DMS 273 treated with DMSO at 0.1 percent for 48 hours (cell line): ENCODE data around the gene NSUN3.
"Not testable (repeated sequence)": the region's sequence is repeated elsewhere in the genome, so short reads cannot be mapped to it uniquely, and the experiment has no call there.

ENCODE experiments used
- DNase-seq: peaks from one replicate; lab custom pipeline; 2025; lab: John Stamatoyannopoulos, UW

The NSUN3 gene

DNA sequence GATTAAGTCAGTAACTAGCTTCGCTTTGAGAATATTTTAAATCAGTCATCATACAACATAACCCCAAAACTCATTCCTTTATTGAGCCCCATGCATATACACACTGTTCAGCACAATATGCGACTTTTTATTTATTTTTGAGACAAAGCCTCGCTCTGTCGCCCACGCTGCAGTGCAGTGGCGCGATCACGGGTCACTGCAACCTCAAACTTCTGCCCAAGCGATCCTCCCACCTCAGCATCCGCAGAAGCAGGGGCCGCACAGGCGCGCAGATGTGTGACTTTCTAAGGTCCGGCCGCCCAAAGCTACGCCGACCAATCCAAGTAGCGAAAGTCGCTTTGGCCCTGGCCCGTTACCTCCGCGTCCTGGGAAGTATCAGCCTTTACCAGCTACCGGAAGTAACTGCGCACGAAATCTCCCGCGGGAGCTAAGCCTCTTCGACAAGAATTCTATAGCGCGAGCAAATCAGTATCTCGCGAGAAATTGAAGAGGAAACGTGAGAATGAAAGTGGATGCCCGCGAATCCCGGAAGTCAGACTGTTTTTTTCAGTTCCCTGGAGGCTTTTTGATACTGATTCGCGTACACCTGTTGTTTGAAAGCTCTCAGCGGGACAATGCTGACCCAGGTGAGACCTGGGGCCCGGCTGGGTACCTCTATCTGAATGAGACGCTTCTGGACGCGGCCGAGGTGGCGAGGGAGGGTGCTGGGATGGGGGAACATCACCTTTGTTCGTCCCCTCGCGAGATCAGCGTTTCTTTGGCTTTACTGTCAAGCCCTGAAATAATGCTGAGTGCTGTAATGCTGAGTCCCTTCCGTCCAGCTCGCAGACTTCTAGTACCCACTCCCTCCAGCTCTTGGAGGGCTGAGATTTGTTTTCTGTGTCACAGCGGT is at the start of gene NSUN3, which contains the start of gene DHFR2:
Gene NSUN3, plus strand, starts transcription at position 549 of the 892 bp plus-strand sequence. Its CDS starts 66 bp downstream, at position 615.
Gene DHFR2, minus strand, starts transcription at position 404 of the 892 bp plus-strand sequence. CDS start 1,405 bp downstream, outside the sequence.
- DNase-seq = peak; percentile 98

DNA sequence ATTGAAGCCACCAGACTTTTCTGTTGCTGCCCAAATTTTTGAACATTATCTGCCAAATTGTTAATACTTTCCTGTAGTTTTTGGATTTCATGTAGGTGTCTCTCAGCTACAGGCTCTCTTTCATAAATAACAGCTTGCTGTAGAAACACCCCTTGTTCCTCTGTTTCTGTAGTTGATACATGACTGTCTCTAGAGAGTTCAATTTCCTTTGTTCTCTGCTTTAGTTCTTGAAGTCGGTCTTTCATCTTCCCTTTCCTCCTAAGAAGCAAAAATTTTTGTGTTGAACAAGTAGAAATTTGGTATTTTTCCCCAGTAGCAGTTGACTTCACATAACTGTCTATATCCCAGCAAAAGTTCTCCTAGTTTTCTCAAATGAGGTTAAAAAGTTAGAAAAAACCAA is 47.8 kb upstream of the NSUN3 start:
- no peak for DNase-seq

DNA sequence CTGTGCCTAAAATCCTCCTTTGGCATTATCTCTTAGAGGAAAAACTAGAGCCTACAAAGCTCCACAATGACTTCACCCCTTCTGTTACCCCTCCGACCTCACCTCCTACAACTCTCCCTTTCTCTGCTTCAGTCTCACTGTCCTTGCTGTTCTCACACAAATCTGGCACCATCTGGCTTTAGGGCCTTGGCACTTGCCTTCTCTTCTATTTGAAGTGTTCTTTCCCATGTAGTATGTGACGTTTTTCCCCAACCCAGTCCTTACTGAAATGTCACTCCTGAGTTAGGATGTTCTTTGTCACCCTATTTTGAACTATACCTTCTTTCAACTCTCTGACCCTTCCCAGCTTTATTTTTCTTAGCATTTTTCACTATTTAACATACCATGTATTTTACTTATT is 43.2 kb upstream of the NSUN3 start:
- no peak for DNase-seq

DNA sequence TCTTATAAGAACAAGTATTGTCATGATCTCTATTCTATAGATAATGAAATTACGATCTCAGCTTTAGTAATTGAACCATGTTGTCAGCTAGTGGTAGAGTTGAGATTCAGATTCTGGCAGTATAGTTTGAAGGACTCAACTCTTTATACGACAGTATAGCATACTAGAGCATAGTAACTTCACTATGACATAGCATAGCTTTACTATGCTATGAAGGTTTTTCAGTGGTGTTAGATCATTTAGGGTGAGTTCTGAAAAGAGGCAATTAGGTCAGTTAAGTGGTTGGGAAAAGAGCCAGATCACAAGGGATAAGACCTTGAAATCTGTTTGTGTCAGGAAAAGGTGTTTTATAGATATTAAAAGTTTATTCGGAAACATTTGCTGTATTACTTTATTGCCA is 42.6 kb upstream of the NSUN3 start:
- DNase-seq = no peak

DNA sequence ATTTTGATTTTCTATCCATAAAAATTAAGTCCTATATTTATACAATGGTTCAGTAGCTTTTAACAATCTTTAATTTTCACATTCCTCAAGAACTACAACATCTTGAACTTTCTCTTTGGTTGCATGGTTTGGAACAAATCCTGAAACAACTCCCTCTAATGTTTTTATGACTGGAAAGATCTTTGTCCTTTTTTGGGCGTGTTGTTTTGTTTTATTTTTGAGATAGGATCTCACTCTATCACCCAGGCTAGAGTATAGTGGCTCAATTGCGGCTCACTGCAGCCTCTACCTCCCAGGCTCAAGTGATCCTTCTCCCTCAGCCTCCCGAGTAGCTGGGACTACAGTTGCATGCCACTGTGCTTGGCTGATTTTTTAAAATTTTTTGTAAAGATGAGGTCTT is 38.5 kb upstream of the NSUN3 start:
- no peak for DNase-seq

DNA sequence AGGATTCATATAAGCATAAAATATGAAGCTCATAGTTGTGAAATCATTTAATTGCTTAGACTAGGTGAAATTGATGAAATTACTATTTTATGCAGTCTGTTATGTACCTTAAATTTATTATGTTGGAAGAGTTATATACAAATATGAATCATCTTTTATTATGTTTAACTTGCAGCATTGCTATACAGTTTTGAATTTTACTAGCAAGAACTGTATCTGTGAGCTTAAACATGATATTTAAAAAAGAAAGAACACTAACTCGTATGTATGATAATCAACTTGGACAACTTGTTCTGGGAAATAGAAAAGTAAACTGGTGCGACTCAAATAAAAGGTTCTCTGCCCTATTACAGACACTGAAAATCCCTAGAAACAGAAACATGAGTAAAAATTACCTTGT is 36.2 kb upstream of the NSUN3 start:
- DNase-seq = no peak

DNA sequence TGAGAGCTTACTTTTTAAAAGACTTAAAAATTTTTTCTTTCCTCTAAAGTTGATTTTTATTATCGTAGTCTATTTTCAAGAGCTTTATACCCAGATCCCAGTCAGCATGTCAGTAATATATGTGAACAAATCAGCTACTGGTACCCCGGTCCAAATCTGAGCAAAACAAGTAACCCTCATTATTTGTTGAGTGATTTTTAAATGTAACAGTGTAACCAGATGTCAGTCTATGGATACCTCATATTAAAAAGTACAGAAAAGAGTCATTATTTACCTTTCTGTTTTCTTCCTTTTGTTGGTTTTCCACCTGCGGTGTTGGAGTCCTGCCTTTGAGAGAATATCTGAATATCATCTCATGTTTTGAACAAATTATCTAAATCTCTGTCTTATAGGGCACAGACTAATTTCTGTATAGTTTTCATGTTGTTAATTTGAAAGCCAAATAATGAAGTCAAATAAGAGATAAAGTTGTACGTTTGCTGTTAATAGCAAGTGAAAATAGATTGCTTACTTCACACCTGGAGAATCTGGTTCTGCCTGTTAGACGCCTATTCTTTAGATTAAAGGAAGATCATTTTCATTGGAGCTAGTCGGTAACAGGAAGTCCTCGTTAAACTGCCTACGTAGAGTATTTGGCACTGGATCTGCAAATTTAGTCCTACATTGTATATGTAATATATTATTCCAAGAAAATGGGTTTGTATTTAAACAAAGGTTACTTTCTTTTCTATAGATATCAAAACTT is 34.6 kb upstream of the NSUN3 start, which contains the start of gene STX19:
Gene STX19, minus strand, starts transcription at position 505 of the 745 bp plus-strand sequence. CDS start 13,328 bp downstream, outside the sequence.
- no peak for DNase-seq

DNA sequence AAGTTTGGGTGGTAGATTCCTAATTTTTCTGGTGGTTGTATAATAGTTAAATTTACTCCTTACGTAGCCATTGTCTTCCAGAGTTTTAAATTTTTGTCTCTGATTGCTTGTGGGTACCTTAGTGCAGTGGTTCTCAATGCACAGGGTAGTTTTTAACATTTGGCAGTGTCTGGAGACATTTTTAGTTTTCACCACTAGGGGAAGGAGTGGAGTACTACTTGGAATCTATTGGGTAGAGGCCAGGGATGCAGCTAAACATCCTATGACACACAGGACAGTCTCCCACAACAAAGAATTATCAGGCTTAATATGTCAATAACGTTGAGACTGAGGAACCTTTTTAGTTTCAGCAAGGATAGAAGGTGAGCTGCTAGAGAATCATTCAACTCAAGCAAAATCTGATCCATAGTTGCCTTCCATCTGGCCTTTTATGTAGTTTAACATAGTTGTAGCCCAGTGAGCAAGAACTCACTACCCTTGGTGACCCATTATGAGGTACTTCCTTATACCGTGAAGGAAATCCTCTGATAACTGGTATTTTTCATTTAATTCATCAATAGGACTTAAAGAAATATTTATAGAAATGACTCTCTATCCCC is 25.9 kb upstream of the NSUN3 start:
- DNase-seq = peak; percentile 24

DNA sequence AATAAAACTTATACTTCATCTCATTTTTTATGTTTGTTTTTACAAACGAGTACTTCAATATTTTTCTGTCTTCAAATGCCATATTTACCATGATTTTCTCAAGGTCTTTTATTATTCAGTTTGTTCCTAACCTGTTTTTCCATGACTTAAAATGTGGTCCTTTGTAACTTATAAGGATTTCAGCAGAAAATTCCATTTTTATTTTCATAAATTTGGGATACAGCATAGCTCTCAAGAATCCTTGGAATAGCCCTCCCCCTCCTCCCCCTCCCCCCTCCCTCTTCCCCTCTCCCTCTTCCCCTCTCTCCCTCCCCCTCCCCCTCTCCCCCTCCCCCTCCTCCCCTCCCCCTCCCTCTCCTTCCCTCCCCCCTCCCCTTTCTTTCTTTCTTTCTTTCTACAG is 19.6 kb upstream of the NSUN3 start:
- no peak for DNase-seq

DNA sequence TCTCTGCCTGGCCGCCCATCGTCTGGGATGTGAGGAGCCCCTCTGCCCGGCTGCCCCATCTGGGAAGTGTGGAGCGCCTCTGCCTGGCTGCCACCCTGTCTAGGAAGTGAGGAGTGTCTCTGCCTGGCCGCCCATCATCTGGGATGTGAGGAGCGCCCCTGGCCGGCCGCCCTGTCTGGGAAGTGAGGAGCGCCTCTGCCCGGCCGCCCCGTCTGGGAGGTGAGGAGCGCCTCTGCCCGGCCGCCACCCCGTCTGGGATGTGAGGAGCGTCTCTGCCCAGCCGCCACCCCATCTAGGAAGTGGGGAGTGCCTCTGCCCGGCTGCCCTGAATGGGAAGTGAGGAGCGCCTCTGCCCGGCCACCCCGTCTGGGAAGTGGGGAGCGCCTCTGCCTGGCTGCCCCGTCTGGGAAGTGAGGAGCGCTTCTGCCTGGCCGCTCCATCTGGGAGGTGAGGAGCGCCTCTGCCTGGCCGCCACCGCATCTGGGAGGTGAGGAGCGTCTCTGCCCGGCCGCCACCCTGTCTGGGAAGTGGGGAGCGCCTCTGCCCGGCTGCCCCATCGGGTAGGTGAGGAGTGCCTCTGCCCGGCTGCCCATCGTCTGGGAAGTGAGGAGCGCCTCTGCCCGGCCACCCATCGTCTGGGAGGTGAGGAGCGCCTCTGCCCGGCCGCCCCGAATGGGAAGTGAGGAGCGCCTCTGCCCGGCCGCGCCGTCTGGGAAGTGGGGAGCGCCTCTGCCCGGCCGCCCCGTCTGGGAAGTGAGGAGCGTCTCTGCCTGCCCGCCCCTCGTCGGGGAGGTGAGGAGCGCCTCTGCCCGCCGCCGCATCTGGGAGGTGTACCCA is 18.5 kb upstream of the NSUN3 start:
- not testable (repeated sequence) for DNase-seq

DNA sequence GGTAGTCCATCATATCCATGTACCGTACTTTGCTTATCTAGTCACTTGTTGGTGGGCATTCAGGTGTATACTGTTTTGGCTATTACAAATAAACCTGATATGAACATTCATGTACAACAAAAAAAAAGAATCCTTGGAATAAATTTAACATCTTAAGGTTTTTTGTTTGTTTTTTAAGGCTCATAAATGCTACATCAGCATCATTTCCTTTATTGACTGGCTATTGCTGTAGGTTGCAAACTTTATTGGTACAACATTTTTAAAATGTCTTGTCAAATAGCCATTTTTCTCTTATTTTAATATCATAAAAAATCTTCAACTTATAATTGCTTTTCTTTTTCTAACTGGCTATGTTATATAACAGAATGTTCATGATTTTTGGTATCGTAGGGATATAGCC is 16.3 kb upstream of the NSUN3 start:
- no peak for DNase-seq

DNA sequence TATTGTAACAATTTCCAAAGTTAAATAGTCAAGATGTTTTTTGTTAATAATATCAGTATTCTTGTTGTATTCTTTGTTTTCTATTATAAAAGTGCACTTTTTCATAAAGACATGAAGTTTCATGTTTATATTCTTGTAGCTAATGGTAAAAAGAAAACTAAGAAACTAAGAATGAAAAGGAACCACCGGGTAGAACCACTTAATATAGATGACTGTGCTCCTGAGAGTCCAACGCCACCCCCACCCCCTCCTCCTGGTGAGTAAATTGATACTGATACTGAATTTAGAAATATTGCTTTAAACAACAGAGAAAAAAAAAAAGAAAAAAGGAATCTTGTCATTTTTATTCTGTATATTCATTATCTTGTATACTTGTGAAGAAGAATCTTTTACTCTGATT is 13.6 kb upstream of the NSUN3 start:
- DNase-seq = no peak

DNA sequence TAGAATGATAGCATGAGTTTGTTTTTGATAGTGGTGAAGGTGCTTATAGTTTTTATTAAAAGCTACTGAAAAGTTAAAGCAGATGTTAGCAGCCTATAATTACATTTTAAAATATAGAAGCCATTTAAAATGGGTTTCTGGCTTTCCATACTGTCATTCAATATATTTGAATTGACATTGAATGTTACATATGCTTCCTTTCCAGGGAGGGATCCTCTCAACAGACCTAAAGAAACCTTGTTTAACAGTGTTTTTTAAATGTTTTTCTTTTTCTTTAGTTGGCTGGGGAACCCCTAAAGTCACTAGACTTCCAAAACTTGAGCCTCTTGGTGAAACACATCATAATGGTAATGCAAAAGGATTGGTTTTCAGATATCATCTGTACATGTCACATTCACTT is 12.3 kb upstream of the NSUN3 start:
- no peak for DNase-seq

DNA sequence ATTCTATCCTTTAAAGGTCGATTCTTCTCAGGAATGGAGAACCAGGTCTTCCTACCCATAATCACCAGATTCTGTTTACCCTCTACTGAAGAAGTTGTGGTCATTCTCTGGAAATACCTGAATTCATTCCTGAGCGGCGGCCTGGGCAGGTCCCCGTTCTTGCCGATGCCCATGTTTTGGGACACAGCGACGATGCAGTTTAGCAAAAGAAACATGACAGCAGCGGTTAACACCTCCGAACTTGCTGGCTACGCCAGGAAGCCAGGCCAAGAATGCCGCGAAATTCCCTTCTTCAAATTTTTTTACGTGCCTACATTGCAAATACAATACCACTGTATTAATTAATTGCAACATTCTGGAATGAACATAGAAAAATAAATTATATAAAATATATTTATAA is 1.6 kb upstream of the NSUN3 start:
- DNase-seq = no peak

DNA sequence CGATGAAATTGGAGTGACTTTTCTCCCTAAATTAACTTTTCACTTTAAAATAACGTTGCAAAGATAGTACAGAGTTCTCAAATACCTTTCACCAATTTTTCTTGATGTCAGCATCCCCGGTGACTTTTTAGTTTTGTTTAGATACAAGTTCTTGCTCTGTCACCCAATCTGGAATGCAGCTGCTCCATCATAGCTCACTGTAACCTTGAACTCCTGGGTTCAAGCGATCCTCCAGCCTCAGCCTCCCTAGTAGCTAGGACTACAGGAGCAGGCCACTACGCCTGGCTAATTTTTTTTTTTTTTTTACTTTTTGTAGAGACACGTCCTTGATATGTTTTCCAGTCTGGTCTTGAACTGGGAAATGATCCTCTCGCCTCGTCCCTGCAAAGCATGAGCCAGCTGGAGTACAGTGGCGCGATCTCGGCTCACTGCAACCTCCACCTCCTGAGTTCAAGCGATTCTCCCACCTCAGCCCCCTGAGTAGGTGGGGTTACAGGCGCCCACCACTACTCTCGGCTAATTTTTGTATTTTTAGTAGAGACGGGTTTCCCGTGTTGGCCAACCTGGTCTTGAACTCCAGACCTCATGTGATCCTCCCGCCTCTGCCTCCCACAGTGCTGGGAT is 747 bp downstream of the NSUN3 start:
- DNase-seq = no peak

DNA sequence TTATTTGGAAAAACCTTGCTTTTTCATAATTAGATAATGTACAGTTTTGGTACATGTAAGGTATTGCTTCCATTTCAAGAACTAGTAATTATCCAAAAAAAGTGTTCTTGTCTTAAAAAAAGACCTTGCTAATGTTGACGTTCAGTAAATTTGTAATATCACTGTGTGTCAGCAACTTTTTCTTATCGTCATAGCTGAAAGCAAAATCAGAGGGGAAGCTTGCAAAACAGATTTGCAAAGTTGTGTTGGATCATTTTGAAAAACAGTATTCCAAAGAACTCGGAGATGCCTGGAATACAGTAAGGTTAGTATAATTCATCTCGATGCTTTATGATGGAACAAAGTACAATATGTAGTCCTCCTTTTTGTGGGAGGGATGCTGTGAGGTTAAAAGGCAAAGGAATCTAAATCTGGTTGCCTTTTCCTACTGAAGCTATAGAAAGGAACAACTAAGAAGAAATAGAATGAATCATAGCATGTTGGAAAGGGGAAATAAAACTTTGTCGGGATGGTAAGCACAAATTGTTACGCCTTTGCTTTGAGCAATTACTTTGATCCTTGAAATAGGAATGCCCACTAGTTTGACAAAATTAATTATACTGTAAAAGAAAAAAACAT is 1.5 kb downstream of the NSUN3 start:
- DNase-seq = no peak

DNA sequence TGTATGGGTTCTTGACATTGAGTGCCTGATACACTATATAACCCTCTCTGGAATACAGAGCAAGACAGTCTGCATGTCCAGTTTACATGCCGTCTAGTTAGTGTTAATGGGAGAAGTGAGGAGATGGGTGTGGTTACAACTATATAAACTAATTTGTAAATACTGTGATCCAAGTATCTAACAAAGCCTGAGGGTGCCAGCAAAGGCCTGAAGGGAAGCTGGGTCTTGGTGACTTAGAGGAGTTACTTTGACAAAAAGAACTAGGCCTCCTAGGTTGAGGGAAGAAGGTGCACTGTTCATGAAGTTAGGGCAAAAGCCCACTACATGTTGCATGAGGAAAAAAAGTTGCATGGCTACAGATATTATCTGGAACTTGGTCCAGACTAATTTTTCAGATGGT is 2.3 kb downstream of the NSUN3 start:
- no peak for DNase-seq

DNA sequence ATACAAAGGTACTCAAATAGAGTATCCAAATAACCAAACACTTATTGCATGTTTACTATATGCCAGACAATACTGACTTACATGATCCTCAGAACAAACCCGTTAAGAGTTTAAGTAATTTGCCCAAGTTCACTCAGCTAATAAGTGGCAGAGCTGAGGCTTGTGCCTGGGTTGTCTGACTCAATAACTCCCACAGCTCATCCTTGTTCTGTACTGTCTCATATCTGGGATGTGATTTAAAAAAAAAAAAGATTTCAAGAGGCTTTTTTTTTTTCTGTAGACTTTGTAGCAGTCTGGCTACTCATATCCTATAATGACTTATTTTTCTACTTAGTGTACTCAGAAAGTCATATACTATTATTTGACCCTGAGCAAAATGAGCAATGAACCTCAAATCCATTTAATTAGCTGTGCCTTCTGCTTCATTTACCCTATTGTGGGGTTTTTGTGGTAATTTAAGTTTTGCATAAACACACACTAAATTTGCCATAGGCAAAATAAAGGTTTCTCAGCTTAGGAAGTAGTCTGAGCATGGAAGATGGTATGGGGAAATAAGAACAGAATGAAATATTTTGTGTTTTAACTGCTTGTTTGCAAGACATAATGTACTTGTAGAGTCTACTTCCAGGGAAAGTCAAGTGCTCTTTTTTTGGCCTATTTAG is 3.1 kb downstream of the NSUN3 start:
- DNase-seq = no peak

DNA sequence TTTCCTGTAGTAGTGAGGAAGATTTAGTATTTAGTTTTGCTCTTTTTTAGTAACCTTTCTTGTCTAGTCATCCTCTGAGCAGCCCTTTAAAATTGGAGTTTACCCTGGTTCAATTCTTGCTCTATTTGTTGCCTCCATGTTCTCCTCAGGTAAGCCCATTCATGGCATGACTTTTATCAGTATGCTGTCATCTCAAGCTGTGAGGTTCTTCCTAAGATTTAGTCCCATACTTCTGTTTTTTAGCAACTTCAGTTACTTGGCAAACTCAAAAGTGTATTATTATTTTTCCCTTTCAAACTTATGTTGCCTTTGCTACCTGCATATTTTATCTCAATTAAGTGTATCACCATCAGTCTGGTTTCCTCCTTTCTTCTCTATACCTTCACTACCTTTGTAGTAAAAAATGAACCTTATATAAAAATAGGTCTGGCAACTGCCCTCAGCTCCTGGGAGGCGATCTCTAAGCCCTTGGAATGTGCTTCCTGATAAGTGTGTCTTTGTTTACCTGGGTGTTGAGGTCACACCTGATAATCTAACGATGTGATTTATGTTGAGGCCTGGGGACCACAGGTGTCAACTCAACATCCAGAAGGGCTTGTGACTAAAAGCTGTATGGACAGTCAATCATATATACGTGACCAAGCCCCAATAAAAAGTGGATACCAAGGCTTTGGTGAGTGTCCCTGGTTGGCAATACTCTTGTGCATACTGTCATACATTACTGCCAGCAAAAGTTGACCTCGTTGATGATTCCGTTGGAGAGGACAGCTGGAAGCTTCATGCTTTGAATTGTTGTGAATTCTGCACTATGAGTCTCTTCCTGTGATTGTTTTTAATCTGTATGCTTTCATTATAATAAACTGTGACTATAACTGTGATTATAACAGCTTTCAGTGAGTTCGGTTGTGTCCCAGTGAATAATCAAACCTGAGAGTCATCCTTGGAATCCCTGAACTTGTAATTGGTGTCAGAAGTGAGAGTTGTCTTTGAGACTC is 3.9 kb downstream of the NSUN3 start:
- no peak for DNase-seq
